HG03135 (cell line): ENCODE results near the gene PDCD6IP.
A peak's percentile ranks its signal among the peaks of the same experiment; 100 is the strongest.

Experiments used
- ATAC-seq: cut with Tn5 transposase; IDR thresholded peaks from one replicate; pipeline ENCODE4 v1.9.1; 2021; ENCODE audit warnings: mild to moderate bottlenecking, moderate library complexity; ENCODE audit not compliant: unreplicated experiment

PDCD6IP gene

GRCh38 chr3:33887478-33887877, 89.0 kb downstream of the PDCD6IP start:
- no peak for ATAC-seq

GRCh38 chr3:33889394-33890039, 91.1 kb downstream of the PDCD6IP start:
- ATAC-seq, result no peak

GRCh38 chr3:33892655-33893054, 94.2 kb downstream of the PDCD6IP start:
- no peak for ATAC-seq

- no peak for ATAC-seq
Measured at GRCh38 chr3:33895658-33896057, 97.2 kb downstream of the PDCD6IP start.

GRCh38 chr3:33897306-33897705, 98.9 kb downstream of the PDCD6IP start:
- no peak for ATAC-seq

GRCh38 chr3:33898901-33899300, 100.5 kb downstream of the PDCD6IP start:
- ATAC-seq, result no peak

- no peak for ATAC-seq
Measured at GRCh38 chr3:33900440-33900808, 102.0 kb downstream of the PDCD6IP start.

- no peak for ATAC-seq
Measured at GRCh38 chr3:33900809-33901505, 102.5 kb downstream of the PDCD6IP start.

GRCh38 chr3:33901862-33902563, 103.6 kb downstream of the PDCD6IP start:
- no peak for ATAC-seq

GRCh38 chr3:33904730-33905129, 106.3 kb downstream of the PDCD6IP start:
- no peak for ATAC-seq

GRCh38 chr3:33908250-33908851, 109.9 kb downstream of the PDCD6IP start:
- ATAC-seq, result no peak

GRCh38 chr3:33909547-33909946, 111.1 kb downstream of the PDCD6IP start:
- no peak for ATAC-seq

- ATAC-seq, result no peak
Measured at GRCh38 chr3:33910031-33910430, 111.6 kb downstream of the PDCD6IP start.

GRCh38 chr3:33911525-33912322, 113.3 kb downstream of the PDCD6IP start:
- no peak for ATAC-seq

GRCh38 chr3:33914212-33914611, 115.8 kb downstream of the PDCD6IP start:
- ATAC-seq, result no peak

- ATAC-seq, result no peak
Measured at GRCh38 chr3:33914731-33915379, 116.4 kb downstream of the PDCD6IP start.

GRCh38 chr3:33915796-33916546, 117.5 kb downstream of the PDCD6IP start:
- ATAC-seq, result peak; percentile 64

GRCh38 chr3:33918126-33918756, 119.8 kb downstream of the PDCD6IP start:
- ATAC-seq, result no peak
